Measurements from ENCODE around the gene MOV10. TPM values are rescaled to one million over a fixed set of nuclear protein-coding genes. Genes with fewer than 3 reads are reported as not detected.

MOV10 gene
- total and polyA plus RNA-seq, 2 of the 8 experiments (the other 6 are each of a cell fraction or from before 2014, with no cell fraction given): 57.3 to 109 TPM

DNA sequence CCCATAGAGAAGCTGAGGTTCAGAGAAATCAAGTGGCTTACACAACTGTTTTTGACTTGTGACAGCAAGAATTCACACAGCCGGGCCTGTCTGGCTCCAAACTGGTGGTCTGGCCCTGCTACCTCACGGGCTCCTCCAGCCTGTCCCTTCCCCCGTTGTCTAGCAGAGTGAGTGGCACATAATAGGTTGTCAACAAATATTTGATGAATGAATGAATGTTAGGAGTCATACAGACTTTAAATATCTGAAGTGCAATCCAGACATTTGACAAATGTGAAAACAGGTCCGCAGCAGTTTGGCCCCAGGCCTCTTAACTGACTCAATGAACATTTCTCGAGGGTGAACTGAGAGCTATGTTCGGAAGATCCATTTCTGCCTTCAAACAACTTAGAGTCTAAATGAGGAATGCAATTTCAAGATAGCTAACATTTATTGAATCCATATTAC is 33.6 kb downstream of the MOV10 start:
- Histone ChIP-seq H3K79me2 (ENCODE audit: control insufficient read depth in 1 of 2, insufficient read depth in 2 of 2, low read length in 2 of 2) (no peaks in the 10 kb centered on the region), H3K4me3 (ENCODE audit: extremely low read depth in 1 of 4, insufficient read depth in 2 of 4, low read depth in 3 of 4, low read length in 4 of 4) (peak overlapping the region in 1 of 4 experiments; percentile 78; a peak in 2 of 8 replicates), H2BK12ac (ENCODE audit: low read depth, low read length) (no peak overlapping the region), H4K91ac (replicated peaks; ENCODE audit: insufficient read length, low read length) (no peak overlapping the region), H2AFZ (ENCODE audit: low read length) (no peak overlapping the region), H3K36me3 (ENCODE audit: control insufficient read depth in 2 of 4, insufficient read depth in 4 of 4, low read length in 3 of 4) (peaks cover 0 to 5% (median 3%) of the 10 kb centered on the region in 4 experiments; a peak in 4 of 8 replicates), H3K4ac (replicated peaks; ENCODE audit: insufficient read length, low read depth, low read length) (no peak overlapping the region), H2BK120ac (replicated peaks; ENCODE audit: low read depth, low read length) (no peak overlapping the region), H2AK5ac (ENCODE audit: low read depth, low read length) (no peak overlapping the region), H3K9me3 (ENCODE audit: insufficient read depth in 2 of 2, low read depth in 1 of 2, low read length in 1 of 2) (no peaks in the 10 kb centered on the region), H3K4me2 (ENCODE audit: insufficient read depth in 1 of 2, low read depth in 2 of 2, low read length in 2 of 2) (peak overlapping the region; percentile 15 to 90; a peak in 2 of 4 replicates), H3K79me1 (ENCODE audit: low read depth, low read length) (no peaks in the 10 kb centered on the region), H2BK20ac (ENCODE audit: low read length) (no peak overlapping the region), H3K23me2 (ENCODE audit: low read depth, low read length) (peaks cover 11% of the 10 kb centered on the region; the same call in 1 of the 2 replicates), H3K27me3 (replicated peaks in 1 of 4; ENCODE audit: control insufficient read depth in 3 of 4, extremely low read depth in 1 of 4, insufficient read depth in 3 of 4, low read length in 3 of 4) (peaks cover 0 to 9% (median 4%) of the 10 kb centered on the region in 4 experiments; a peak in 2 of 7 replicates), H3K18ac (ENCODE audit: extremely low read depth, low read length) (no peak overlapping the region), H2BK5ac (ENCODE audit: low read depth, low read length) (no peak overlapping the region), H3K27ac (ENCODE audit: low read depth, low read length) (no peak overlapping the region), H3K9ac (replicated peaks in 1 of 4; ENCODE audit: extremely low read depth in 1 of 4, low read depth in 3 of 4, low read length in 3 of 4) (no peak overlapping the region), H4K5ac (ENCODE audit: insufficient read length, low read depth, low read length) (no peak overlapping the region), H3K56ac (replicated peaks; ENCODE audit: insufficient read length, low read depth, low read length) (no peak overlapping the region), H3K14ac (ENCODE audit: insufficient read length) (no peak overlapping the region), H3K4me1 (replicated peaks in 1 of 4; ENCODE audit: control insufficient read depth in 3 of 4, insufficient read depth in 4 of 4, low read length in 3 of 4) (peaks cover 10 to 38% (median 24%) of the 10 kb centered on the region in 4 experiments), H2BK15ac (ENCODE audit: low read length) (no peak overlapping the region), H4K20me1 (replicated peaks in 1 of 2; ENCODE audit: control insufficient read depth in 1 of 2, insufficient read depth in 2 of 2, low read length in 2 of 2) (peaks cover 0 to 9% of the 10 kb centered on the region in 2 experiments), H4K8ac (ENCODE audit: extremely low read depth, insufficient read depth, low read length) (no peak overlapping the region), H3K23ac (ENCODE audit: insufficient read length) (no peak overlapping the region)
- ChIA-PET CTCF (ENCODE audit: partially characterized antibody) (interaction anchor here (0.6 to 3.0 kb wide), 30 partner anchors 8 to 365 kb away, joined by 3 to 15 read pairs (median 3); partner anchors contain the start of genes LRIG2 and MOV10), POLR2A (ENCODE audit: partially characterized antibody) (interaction anchor here (0.6 to 1.7 kb wide), 5 partner anchors 10 to 242 kb away, joined by 3 to 17 read pairs (median 3); partner anchors contain the start of gene MOV10)
- WGBS, 2 experiments (ENCODE audit: extremely low coverage in 1 of 2, insufficient coverage in 1 of 2, insufficient read length in 1 of 2, insufficient replicate concordance in 2 of 2, low coverage in 1 of 2, low lambda C conversion rate in 2 of 2, missing lambda C conversion rate in 1 of 2): 82% methylated on average over 6 of the region's 6 CpGs; no CpG with 5 or more reads in 1 of the 2 experiments
- DNase-seq (ENCODE audit: low read depth in 1 of 2, low spot score in 2 of 2) (no peak), FAIRE-seq (no peak)
- TF ChIP-seq RBBP5 (IDR thresholded peaks at IDR 0.05; ENCODE audit: borderline replicate concordance, low read depth, low read length): no peak
- no peak for TF ChIP-seq SIRT6 (IDR thresholded peaks at IDR 0.05; ENCODE audit: low read length)
- no peak for TF ChIP-seq FOSL1 (IDR thresholded peaks at IDR 0.05; ENCODE audit: insufficient read depth, low read depth, low read length)
- no peak for TF ChIP-seq KDM5A (IDR thresholded peaks at IDR 0.05; ENCODE audit: low read length)
- TF ChIP-seq NANOG (IDR thresholded peaks at IDR 0.05; ENCODE audit: insufficient read depth, low read depth, low read length, poor library complexity, severe bottlenecking): no peak
- TF ChIP-seq YY1 (IDR thresholded peaks at IDR 0.05; ENCODE audit: low read depth, low read length): no peak
- no peak for TF ChIP-seq POU5F1 (IDR thresholded peaks at IDR 0.05; ENCODE audit: low read depth, low read length)
- TF ChIP-seq, protein P1, sequence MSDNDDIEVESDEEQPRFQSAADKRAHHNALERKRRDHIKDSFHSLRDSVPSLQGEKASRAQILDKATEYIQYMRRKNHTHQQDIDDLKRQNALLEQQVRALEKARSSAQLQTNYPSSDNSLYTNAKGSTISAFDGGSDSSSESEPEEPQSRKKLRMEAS (IDR thresholded peaks at IDR 0.05): no peak
- TF ChIP-seq SP2 (IDR thresholded peaks at IDR 0.05; ENCODE audit: low read length): no peak
- TF ChIP-seq POLR2A (IDR thresholded peaks at IDR 0.05; ENCODE audit: control extremely low read depth in 1 of 2, low read depth in 2 of 2, low read length in 2 of 2): no peak
- no peak for TF ChIP-seq CBX5 (IDR thresholded peaks at IDR 0.05; ENCODE audit: low read depth, low read length)
